Amniotic epithelial cell (primary cell): Measurements from ENCODE around the gene CDH2.

ENCODE experiments used
- DNase-seq: peaks from one replicate; pipeline ENCODE4 v3.0.0-alpha.2; 2010; ENCODE audit warnings: low read depth

The CDH2 gene

DNA sequence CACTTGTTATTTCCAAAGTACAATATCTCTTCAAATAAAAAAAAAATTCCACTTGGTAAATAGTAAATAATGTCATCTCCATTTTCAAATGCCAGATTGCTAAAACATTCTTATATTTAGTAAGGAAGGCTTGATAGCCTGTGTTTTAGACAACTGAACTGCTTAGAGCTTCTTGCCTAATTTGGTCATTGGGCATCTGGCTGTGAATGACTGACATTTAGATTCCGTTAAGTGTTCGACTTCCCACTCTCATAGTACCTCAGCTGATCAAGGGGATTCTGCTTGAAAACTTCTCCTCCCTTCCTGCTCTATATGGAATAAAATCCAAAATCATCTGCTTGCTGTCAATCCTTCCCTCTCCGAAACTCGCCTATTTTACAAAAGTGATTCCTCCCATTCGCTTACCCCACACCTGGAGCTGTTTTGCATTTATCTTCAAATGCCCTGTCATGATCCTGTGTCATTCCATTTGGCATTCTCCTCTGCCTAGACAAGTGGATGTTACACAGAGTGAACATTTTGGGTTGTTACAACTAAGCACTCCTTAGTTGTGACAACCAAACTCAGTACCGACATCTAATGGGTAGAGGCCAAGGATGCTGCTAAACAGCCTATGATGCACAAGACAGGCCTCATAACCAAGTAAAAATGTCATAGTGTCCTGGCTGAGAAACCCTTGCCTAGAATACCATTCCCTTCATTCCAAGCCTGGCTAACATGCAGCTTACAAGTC is 181.0 kb downstream of the CDH2 start:
- no peak for DNase-seq

GRCh38 chr18:27994571-27994970 is 182.4 kb downstream of the CDH2 start:
- peak; percentile 29 for DNase-seq

GRCh38 chr18:27991391-27991790 is 185.5 kb downstream of the CDH2 start:
- peak; percentile 74 for DNase-seq

DNA sequence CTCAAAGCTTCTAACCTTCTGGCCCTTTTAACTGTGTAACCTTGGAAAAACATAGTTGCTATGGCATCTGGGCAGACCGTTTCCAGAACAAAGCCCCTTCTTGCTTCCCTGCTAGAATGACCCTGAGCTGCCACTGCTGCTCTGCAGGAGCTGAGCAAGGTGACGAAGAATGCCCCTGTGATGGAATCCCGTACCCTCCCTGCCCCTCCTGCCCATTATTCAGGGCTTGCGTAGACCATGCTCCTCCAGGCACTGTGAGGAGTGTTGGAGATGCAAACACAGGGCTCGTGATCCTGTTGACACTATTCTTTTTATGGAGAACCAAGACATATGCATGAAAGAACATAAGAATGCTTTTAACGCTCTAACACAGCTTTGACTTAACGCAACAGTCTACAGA is 191.1 kb downstream of the CDH2 start:
- no peak for DNase-seq

GRCh38 chr18:27983780-27984179 is 193.2 kb downstream of the CDH2 start:
- no peak for DNase-seq

DNA sequence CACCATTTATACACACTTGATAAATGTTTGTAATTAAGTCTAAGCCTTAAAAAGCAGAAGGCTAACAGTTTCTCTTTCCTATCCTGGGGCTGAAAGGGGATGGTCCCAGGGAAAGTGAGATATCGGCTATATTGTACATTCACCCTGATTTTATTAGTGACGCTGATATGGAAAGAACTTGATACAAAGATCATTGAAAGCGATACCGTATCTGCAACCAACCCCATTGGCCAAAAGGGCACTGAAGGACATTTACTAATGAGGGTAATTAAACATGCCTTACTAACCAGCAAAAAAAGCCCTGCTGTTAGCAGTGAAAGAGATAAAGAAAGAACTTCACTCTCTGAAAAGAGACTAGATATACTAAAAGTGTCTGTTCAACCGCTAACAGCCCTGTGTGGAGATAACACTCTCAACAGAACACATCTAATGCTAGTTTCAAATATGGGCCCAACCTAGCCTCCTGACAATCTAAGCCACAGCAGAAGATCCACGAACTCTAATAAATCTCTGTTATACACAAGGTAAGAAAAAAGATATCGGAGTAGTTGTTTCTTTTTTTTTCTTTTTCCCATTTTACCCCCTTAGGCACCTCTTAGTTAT is 200.0 kb downstream of the CDH2 start:
- no peak for DNase-seq

- no peak for DNase-seq
Observed at GRCh38 chr18:27970321-27970720, 206.6 kb downstream of the CDH2 start.

GRCh38 chr18:27969206-27969605 is 207.7 kb downstream of the CDH2 start:
- DNase-seq, result no peak

- peak; percentile 78 for DNase-seq
Observed at GRCh38 chr18:27967913-27968824, 208.8 kb downstream of the CDH2 start.

- peak; percentile 7 for DNase-seq
Observed at GRCh38 chr18:27966881-27967280, 210.0 kb downstream of the CDH2 start.

GRCh38 chr18:27964811-27965210 is 212.1 kb downstream of the CDH2 start:
- DNase-seq, result peak; percentile 32

DNA sequence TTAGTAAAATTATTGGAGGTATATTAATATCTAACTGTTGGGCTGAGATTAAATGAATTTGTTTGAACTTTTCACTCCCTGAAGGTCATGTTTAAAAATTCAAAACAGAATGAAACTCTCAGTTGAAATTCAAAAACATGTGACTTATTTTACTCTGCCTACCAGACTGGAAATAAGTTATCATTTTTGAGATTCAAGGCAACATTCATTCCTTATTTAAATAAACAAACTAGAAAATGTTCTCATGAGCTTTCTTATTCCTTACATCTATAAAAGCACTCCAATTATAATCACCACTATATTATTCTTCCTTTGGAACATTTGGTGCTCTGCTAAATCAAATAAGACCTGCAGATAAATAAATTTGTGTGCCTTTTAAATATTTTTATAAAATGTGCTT is 217.8 kb downstream of the CDH2 start:
- no peak for DNase-seq

GRCh38 chr18:27956001-27956640 is 220.8 kb downstream of the CDH2 start:
- no peak for DNase-seq

GRCh38 chr18:27954226-27954625 is 222.7 kb downstream of the CDH2 start:
- peak; percentile 99 for DNase-seq

DNA sequence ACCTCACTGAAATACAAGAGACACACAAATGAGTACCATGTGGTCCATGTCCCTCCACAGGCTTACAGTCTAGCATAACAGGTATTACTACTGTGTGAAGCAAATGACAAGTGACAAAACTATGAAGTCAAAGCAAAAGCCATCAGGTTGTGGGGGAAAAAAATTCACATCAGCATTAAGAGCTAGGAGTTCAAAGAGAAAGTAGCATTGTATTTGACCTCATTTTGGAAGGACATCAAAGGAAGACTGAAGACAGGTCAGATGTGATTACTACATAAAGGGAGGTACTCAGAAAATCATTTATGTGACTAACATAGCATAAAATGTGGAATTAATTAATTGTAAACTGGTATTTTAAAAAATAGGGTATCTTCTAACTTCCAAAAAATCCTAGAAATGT is 224.2 kb downstream of the CDH2 start:
- no peak for DNase-seq

- no peak for DNase-seq
Observed at GRCh38 chr18:27950648-27951228, 226.2 kb downstream of the CDH2 start.

- DNase-seq, result no peak
Observed at GRCh38 chr18:27948986-27949385, 227.9 kb downstream of the CDH2 start.

- peak; percentile 79 for DNase-seq
Observed at GRCh38 chr18:27942706-27943105, 234.2 kb downstream of the CDH2 start.

DNA sequence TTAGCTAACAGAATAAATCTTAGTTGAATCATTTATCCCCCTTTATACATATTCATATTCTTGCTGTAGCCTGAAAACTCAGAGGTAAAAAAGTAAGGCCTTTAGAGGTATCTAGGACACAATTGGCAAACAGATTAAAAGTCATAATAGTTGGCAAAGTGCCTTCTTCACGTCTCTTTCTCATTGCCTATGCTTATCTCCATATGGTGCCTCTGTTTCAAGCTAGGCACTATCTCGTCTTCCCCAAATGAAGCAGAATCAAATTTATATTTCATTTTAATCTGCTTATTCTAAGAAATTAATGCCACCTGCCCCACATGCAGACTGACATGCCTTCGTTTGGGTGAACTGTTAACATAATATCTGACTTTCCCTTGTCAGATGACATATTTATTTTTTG is 245.4 kb downstream of the CDH2 start:
- DNase-seq, result no peak

GRCh38 chr18:27922780-27923179 is 254.2 kb downstream of the CDH2 start:
- DNase-seq, result peak; percentile 21

DNA sequence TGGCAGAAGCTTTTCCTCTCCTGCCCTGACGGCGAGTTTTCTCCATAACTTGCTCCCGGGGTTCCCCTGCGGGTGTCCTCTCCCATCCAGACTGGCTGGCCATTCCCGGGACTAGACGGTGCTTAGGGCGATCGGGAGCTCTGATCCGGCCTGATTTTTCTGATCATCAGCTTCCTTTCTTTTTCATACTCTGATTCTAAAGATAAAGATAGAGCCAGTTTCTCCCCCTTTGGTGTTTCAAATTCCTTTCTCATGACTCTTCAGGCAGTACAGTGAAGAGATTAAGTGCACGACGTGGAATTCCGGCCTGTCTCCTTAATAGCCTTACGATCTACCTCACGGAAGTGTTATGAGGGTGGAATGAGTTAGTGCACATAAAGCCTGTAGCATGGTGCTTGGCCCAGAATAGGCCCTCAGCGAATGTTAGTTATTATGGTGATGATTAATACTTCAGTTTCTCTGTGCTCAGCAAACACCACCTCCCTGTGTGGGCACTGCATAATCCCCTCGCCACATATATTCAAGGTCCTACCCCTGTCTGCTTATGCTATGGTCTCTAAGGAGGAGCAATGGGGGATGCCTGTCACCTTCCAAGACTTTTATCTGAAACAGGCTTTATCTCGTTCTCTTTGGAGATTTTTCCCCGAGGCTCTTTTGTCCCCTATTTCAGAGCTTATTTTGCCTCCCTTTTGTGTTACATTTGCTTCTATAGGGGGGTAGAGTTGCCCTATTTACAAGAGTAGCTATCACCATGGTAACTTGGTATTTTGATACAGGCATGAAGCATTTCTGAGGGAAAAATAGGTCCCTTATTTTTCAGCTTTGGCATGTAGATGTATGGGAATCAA is 254.8 kb downstream of the CDH2 start:
- peak; percentile 95 for DNase-seq
